ENCODE measurements around the gene NPY5R. TPM values are rescaled to one million over a fixed set of nuclear protein-coding genes. Genes with fewer than 3 reads are reported as not detected.

The NPY5R gene
- total and polyA plus RNA-seq, 8 donors = 0.08 to 0.29 (median 0.13) TPM; not detected in 5

GRCh38 chr4:163384434-163384833, 40.7 kb downstream of the NPY5R start:
- DNase-seq = no peak
- Histone ChIP-seq H3K27ac (no peak overlapping the region), H3K36me3 (no peaks in the 10 kb centered on the region), H3K4me1 (no peaks in the 10 kb centered on the region), H3K4me3 (no peak overlapping the region), H3K27me3 (no peaks in the 10 kb centered on the region), H3K9me3 (no peaks in the 10 kb centered on the region)
- TF ChIP-seq CTCF (IDR thresholded peaks at IDR 0.05) = no peak
- intact Hi-C loops (cut with DNase I) = no loop called here
- ATAC-seq = no peak

DNA sequence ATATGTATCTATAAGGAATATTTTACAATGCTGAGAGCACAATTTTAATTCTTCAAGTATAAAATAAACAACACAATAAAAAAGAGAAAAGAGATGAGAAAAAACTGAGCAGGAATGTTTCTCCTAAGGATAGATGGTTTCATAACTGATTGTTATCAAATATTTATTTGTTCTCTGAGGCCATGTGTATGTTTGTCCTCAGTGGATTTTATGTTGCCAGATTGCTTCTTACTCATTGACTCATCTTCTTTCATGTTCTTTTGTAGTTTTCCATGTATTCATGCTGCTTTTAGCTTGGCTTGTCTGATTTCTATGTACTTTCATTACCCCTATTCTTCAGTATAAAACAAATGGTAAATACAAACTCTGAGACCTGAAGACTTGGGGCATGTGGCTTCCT, 41.2 kb downstream of the NPY5R start:
- no peak overlapping the region for H3K27ac ChIP-seq
- intact Hi-C loops (cut with DNase I) = no loop called here
- no peak for DNase-seq
- no peaks in the 10 kb centered on the region for H3K36me3 ChIP-seq
- no peak for TF ChIP-seq CTCF (IDR thresholded peaks at IDR 0.05)
- no peaks in the 10 kb centered on the region for H3K27me3 ChIP-seq
- H3K9me3 ChIP-seq = no peaks in the 10 kb centered on the region
- ATAC-seq = no peak
- H3K4me1 ChIP-seq = no peaks in the 10 kb centered on the region
- H3K4me3 ChIP-seq = no peak overlapping the region

GRCh38 chr4:163385466-163385865, 41.8 kb downstream of the NPY5R start:
- no peak for DNase-seq
- intact Hi-C loops (cut with DNase I) = no loop called here
- Histone ChIP-seq H3K4me1 (no peaks in the 10 kb centered on the region), H3K27me3 (no peaks in the 10 kb centered on the region), H3K4me3 (no peak overlapping the region), H3K9me3 (no peaks in the 10 kb centered on the region), H3K36me3 (no peaks in the 10 kb centered on the region), H3K27ac (no peak overlapping the region)
- TF ChIP-seq CTCF (IDR thresholded peaks at IDR 0.05) = no peak
- ATAC-seq = no peak

GRCh38 chr4:163391756-163392155, 48.1 kb downstream of the NPY5R start:
- ATAC-seq (no peak), DNase-seq (no peak)
- Histone ChIP-seq H3K9me3 (no peaks in the 10 kb centered on the region), H3K4me1 (no peaks in the 10 kb centered on the region), H3K27ac (no peak overlapping the region), H3K27me3 (no peaks in the 10 kb centered on the region), H3K36me3 (no peaks in the 10 kb centered on the region), H3K4me3 (no peak overlapping the region)
- no peak for TF ChIP-seq CTCF (IDR thresholded peaks at IDR 0.05)
- intact Hi-C loops (cut with DNase I) = no loop called here

DNA sequence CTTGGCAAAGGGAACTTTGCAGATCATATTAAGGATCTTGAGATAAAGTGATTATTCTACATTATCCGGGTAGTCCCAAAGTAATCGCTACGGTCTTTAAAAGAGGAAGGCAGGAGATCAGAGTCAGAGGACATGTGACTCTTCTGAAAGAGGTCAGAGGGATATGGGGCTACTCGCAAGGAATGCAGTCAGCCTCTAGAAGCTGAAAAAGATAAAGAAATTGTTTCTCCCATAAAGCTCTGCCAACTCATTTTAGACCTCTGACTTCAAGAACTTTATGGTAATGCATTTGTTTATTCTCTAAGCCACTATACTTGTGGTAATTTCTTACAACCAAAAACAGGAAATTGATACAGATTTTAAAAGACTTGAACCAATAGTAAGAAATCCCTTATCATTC, 48.6 kb downstream of the NPY5R start:
- intact Hi-C loops (cut with DNase I) = no loop called here
- H3K9me3 ChIP-seq = no peaks in the 10 kb centered on the region
- H3K4me3 ChIP-seq = no peak overlapping the region
- no peaks in the 10 kb centered on the region for H3K4me1 ChIP-seq
- TF ChIP-seq CTCF (IDR thresholded peaks at IDR 0.05) = no peak
- H3K36me3 ChIP-seq = no peaks in the 10 kb centered on the region
- DNase-seq (no peak), ATAC-seq (no peak)
- no peaks in the 10 kb centered on the region for H3K27me3 ChIP-seq
- no peak overlapping the region for H3K27ac ChIP-seq
